ENCODE measurements around the gene PALM.
A peak's percentile ranks its signal among the peaks of the same experiment; 100 is the strongest.
"Not testable (repeated sequence)": the region's sequence is repeated elsewhere in the genome, so short reads cannot be mapped to it uniquely, and the experiment has no call there.

The PALM gene

GRCh38 chr19:732148-733069, 23.7 kb downstream of the PALM start:
- no peak for DNase-seq

GRCh38 chr19:734716-735115, 26.0 kb downstream of the PALM start:
- no peak for DNase-seq

- no peak for DNase-seq
These were observed 27.4 kb downstream of the PALM start for GRCh38 chr19:736125-736524.

GRCh38 chr19:737591-738093, 28.9 kb downstream of the PALM start:
- DNase-seq, result no peak

- no peak for DNase-seq
These were observed 29.9 kb downstream of the PALM start for GRCh38 chr19:738509-739128.

GRCh38 chr19:739998-740715, 31.4 kb downstream of the PALM start:
- DNase-seq, result no peak

GRCh38 chr19:740816-741505, 32.2 kb downstream of the PALM start:
- not testable (repeated sequence) for DNase-seq

GRCh38 chr19:741506-742131, 32.9 kb downstream of the PALM start:
- no peak for DNase-seq

GRCh38 chr19:742540-743075, 33.9 kb downstream of the PALM start:
- no peak for DNase-seq

GRCh38 chr19:743168-743687, 34.5 kb downstream of the PALM start:
- DNase-seq, result no peak

- not testable (repeated sequence) for DNase-seq
These were observed 36.4 kb downstream of the PALM start for GRCh38 chr19:745138-745537.

- no peak for DNase-seq
These were observed 37.6 kb downstream of the PALM start for GRCh38 chr19:746208-746819.

GRCh38 chr19:746956-747355, 38.2 kb downstream of the PALM start:
- no peak for DNase-seq

- no peak for DNase-seq
These were observed 38.9 kb downstream of the PALM start for GRCh38 chr19:747432-748273.

- no peak for DNase-seq
These were observed 39.5 kb downstream of the PALM start for GRCh38 chr19:748274-748598.

- DNase-seq, result no peak
These were observed 41.1 kb downstream of the PALM start for GRCh38 chr19:749811-750210.

GRCh38 chr19:750640-751423, 42.1 kb downstream of the PALM start, which contains the start of gene MISP:
TSS of gene MISP (plus strand) at chr19:751112. CDS start at chr19:756947, 5,835 bp downstream.
- DNase-seq, result no peak

GRCh38 chr19:751501-752341, 43.0 kb downstream of the PALM start:
- peak; percentile 75 for DNase-seq

Data from T1000 (cell line).